NB4 (cell line): ENCODE data around the gene GPC5.

Experiments
- CTCF ChIP-seq: IDR thresholded peaks from one replicate; pipeline ENCODE4 v1.5.1; 2012; ENCODE audit warnings: low read depth, low read length
- MAX ChIP-seq: IDR thresholded peaks from 2 replicates; pipeline ENCODE4 v1.6.1; 2011; ENCODE audit warnings: low read depth, low read length
- MYC ChIP-seq: IDR thresholded peaks from 2 replicates; pipeline ENCODE4 v1.6.1; 2011; ENCODE audit warnings: low read depth, low read length

DNA sequence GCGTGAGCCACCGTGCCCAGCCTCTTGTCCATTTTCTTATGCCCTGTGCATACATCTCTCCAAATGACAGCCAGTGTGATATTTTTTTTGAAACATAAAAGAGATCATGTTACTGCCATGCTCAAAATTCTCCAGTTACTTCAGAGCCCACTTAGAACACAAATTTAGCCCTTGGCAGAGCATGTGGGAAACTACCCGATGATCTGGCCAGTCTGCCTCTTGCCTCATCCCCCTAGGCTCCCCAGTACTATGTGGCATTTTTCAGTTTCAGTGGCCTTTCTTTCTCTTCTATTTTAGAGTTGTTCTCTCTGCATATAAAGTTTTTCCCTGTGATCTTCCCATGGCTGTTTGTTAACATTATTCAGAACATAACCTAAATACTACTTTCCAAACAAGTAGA is 323.0 kb downstream of the GPC5 start:
- TF ChIP-seq CTCF (no peak), MYC (no peak), MAX (no peak)
